NCI-H446 treated with DMSO at 0.1 percent for 48 hours (cell line): ENCODE measurements around the gene CD24.
"Not testable (repeated sequence)": the region's sequence is repeated elsewhere in the genome, so short reads cannot be mapped to it uniquely, and the experiment has no call there.

Experiments
- DNase-seq: peaks from one replicate; lab custom pipeline; 2025; lab: John Stamatoyannopoulos, UW

Gene CD24, protein sequence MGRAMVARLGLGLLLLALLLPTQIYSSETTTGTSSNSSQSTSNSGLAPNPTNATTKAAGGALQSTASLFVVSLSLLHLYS

DNA sequence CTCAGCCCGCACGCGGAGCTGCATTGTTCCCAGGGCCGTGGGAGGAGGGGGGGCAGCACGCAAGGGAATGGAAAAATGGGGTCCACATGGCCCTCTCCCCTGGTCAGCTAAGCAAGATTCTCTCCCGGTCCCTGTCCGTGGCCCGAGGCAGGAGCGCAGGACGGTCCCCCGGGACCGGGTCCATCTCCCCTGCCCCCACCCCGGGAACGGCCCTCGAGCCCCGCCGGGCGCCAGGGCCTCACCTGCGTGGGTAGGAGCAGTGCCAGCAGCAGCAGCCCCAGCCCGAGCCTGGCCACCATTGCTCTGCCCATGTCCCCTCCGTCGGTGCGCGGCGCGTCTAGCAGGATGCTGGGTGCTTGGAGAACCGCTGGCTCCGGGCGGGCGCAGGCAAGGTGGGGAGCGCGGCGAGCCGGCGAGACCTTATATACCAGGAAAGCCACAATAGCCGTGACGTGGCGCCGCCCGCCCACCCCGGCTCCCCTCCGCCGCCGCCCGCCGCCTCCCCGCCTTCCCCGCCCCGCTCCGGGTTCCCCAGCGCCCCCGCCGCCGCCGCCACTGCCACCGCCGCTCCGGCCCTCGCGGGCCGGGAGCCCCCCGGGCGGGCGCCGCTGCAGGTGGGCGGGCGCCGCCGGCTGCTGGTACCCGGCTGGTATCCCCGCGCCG, at the start of gene CD24:
Gene CD24 (minus strand): TSS at position 394 of the 663 bp plus-strand sequence. CDS start 83 bp downstream, at position 311.
- no peak for DNase-seq

DNA sequence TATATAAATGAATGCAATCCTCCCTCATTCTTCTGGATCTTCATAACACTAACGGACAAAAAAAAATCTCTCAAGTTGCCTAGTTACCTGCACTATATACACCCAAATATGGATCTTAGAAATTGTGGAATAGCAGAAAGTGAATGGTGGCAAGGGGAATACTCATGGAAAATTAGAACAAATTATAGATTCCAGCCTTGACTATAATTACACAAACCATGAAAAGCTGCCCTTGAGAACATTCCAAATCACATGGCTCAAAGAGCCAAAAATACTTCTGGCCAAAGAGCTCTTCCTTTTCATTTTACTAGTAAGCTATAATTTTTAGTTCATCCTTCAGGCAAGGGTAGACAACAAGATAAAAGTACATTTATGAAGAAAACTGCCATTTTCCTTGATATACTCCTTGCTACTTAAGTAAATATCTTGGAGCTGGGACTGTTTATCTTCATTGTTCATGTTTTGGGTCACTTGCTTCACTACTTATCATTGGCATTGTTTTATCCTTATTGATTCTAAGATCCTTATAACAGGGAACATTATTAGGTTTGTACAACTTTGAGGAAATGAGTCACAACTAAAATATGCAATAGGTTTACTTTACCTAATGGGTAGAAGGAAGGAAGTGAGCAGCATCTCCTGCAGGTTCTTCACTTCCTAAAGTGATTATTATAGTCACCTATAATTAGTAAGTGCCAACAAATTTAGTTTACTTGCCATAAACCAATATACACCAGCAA, 47.1 kb upstream of the CD24 start:
- no peak for DNase-seq

DNA sequence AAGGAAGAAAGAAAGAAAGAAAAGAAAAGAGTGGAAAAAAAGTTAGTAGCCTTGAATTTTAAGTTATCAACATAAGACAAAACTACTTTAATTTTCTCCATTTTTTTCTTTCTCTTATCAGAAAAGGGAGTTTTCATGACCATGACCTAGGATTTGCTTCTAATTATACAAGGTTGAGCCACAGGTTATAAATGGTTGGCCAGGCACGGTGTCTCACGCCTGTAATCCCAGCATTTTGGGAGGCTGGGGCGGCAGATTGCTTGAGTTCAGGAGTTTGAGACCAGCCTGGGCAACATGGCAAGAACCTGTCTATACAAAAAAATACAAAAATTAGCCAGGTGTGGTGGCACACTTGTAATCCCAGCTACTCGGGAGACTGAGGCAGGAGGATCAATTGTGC, 45.7 kb upstream of the CD24 start:
- DNase-seq, result no peak

DNA sequence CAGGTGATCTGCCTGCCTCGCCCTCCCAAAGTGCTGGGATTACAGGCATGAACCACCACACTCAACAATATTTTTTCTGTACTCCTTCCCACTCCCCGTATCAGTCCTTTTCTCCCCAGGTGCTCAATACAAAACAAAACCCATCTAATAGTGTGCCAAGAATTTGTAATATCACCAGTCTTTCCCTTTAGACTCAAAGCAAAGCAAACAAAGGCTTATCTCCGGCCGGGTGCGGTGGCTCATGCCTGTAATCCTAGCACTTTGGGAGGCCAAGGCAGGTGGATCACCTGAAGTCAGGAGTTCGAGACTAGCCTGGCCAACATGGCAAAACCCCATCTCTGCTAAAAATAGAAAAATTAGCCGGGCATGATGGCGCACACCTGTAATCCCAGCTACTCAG, 45.1 kb upstream of the CD24 start:
- DNase-seq, result not testable (repeated sequence)

DNA sequence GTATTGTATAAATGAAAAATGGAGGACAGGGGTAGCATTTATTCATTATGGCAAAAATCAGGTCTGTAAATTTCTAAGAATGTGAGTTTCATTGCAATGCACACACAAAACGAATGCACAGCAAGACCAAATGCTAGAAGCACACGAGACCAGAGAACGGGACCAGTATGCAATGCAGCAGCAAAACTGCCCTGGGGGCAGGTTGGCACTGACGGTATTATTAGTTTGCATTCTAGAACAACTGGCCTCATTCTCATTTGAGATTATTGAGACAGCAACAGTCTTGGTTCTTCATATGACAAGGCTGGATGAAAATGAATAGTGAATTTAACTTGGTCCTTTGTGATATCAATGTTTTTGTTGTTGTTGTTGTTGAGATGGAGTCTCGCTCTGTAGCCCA, 44.5 kb upstream of the CD24 start:
- no peak for DNase-seq

DNA sequence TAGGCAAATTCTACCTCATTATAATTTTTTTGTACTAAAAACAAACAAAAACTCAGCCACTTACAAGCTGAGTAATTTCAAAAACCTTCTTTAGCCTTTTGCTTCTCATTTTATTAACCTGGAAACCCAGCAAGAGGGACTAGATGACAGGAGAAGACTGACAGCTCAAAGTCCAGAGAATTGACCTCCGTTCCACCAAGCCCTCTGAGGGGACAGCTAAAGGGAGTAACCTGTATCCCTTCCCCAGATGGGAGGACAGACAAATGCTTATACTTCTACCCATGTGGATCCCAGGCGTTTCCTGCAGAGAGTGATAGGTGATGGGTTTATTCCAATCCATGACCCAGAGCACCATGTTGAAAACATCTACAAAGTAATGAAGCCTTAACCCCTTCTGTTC, 35.0 kb upstream of the CD24 start:
- no peak for DNase-seq

DNA sequence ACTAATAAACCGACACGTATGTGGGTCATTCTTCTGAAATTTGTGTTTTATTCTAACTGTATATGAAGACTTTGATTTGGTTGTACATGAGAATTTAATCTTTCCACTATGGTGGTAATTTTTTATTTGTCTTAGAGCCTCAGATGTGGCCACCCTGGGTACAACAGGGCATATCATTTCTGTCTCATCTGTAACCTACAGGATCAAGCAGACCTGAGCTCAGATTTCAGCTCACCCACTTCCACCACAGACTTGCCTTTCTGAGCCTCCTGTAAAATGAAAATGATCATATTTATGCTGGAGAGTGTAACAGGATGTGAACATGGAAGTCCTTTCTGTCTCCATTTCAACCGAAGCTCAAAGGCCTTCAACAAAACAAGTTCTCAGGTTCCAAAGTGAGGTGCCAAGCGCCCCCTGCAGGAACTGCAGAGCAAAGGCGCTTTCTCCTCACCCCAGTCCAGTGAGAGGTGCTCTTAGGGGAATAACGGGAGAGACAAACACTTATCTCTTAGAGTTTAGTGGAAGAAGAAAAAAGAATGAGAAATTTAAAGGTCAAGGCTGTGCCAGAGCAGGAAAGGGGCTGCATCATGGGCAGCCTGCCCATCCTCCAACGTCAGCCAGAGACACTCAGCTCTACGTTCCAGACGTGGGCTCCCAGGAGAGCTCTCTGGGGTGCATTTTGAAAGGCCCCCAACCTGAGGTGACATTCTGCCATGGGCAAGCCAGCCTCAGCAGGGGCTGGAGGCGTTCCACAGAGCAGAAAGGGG, 23.0 kb upstream of the CD24 start:
- DNase-seq, result peak; percentile 11

DNA sequence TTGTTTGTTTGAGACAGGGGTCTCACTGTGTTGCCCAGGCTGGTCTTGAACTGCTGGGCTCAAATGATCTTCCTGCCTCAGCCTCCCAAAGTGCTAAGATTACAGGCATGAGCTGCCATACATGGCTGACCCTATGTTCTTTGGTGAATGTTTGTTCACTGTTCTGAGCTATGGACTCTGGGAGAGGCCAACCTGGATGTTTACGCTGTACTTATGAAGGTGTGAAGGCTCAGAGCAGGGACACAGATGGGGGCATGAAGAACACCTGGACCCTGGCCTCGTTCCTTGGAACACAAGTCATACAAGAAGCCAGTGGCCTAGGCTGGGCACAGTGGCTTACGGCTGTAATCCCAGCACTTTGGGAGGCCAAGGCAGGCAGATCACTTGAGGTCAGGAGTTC, 21.1 kb upstream of the CD24 start:
- no peak for DNase-seq

DNA sequence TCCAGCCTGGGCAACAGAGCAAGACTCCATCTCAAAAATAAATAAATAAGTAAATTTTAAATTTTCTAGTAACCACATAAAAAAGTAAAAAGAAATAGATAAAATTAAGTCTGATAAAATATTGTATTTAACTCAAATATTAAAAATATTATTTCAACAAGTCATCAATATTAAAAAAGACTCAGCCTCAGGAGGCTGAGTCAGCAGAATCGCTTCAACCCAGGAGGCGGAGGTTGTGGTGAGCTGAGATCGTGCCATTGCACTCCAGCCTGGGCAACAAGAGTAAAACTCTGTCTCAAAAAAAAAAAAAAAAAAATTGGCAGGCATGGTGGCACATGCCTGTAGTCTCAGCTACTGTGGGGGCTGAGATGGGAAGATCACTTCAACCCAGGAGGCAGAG, 15.2 kb upstream of the CD24 start:
- DNase-seq, result not testable (repeated sequence)

DNA sequence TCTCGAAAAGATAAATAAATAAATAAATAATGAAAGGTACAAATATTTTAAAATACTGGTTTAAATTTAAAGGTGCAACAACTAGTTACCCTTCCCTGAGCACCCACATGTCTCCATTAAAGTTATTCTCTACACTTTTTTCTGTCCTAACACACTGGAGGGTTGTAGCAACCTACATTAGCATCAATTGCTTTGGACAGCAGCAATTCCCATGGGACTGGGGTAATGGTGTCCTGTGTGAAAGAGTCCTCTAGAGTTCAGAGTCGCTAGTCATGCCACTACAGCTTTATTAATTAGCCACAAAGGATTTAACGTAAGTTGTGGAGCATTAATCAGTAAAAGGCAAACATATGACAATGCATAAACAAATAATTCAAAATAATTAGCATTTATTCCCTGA, 14.1 kb upstream of the CD24 start:
- DNase-seq, result no peak

DNA sequence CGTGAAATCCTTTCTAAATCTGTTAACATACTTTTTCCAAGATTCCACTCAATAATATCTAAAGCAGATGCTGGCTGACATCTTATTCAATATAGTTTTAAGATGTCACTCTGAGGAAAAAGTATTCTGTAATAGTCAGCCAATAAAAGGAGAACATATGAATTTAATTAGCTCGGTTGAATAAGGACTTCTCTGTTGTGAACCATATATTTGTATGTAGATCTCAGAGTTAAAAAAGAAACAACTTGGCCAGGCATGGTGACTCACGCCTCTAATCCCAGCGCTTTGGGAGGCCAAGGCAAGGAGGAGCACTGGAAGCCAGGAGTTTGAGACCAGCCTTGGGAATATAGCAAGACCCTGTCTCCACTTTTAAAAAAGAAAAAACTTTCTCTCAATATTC, 7.4 kb upstream of the CD24 start:
- no peak for DNase-seq

DNA sequence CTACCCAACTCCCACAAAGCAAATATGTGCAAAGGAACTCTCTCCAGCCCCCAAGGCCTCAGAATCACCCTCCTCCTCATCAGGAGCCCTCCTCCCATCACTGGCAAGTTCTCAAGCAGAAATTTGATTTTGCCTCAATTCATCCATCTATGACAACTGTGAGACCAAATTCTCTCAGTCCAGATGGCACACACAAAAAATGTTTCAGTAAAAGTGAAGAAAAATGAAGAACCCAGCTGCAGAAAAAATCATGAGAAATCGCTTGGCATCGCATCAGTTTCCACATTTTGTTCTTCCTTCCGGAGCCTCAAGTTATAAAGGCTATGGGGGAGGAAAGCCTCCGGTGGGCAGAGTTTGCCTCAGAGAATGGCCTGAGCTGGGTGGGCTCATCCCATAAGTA, 6.4 kb upstream of the CD24 start:
- no peak for DNase-seq

DNA sequence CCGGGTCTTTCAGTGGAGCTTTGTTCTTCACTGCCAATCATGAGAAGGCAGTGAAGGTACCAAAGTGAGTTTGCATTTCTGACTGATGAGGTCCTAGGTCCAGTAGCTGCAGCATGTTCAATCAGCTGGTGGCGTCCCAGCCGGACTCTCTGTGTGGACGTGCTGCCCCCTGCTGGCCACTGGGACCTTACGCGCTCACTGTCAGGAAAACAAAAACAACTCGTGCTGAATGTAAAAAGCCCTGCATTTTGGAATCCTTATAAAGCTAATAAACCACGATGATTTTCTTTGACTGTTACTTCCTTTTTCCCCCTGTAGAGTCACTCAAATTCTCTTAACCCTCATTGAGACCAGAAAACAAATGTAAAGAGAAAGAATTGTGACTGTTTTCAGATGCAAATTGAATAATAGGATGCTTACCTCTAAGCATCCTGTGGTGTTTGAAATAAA, 4.9 kb upstream of the CD24 start:
- DNase-seq, result peak; percentile 25

DNA sequence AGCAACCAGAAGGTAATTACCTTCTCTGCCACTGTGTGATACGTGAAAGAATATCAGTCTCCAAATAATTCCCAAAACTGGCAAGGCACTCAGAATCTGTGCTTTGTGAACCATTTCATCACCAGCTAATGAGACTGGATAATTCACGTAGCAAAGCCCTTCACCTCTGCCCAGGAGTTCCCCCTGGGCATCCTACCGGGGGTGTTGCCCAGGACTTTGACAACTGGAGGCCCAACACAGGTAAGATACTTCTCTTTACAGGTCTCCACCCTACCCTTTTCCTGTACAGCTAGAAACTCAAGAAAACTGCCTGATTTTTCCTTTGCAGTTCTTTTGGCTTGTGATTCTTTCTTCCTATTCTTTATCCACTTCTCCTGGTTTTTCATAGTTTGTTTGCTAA, 2.7 kb upstream of the CD24 start:
- DNase-seq, result no peak

DNA sequence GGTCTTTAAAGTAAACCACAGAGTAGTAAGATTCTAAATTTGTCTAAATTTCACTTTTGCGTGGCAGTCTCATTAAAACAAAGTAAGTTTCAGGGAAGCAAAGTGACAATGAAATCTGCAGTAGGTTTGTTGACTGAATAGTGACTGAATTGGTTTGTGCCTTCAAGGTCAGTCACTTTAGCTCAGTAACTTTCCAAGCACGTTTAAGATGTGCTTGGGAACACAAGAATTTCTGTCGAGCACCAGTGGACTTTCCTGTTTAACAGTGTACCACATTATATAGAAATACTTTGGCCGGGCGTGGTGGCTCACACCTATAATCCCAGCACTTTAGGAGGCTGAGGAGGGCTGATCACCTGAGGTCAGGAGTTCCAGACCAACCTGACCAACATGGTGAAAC, 1.7 kb upstream of the CD24 start:
- no peak for DNase-seq

DNA sequence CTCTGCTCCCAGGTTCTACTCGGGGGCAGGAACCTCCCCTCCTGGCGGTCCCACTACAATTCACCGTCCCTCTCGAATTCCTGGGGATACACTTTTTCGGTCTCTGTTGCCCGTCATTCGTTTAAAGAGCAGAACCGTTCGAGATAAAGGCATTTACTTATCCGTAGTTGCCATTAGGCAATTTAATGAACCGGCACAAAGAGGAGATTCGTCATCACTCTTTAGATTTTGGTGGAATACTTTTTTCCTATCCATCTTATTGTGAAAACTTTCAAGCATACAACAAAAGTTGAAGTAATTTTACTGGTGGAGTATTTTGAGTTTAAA, 1.2 kb upstream of the CD24 start:
- DNase-seq, result no peak

DNA sequence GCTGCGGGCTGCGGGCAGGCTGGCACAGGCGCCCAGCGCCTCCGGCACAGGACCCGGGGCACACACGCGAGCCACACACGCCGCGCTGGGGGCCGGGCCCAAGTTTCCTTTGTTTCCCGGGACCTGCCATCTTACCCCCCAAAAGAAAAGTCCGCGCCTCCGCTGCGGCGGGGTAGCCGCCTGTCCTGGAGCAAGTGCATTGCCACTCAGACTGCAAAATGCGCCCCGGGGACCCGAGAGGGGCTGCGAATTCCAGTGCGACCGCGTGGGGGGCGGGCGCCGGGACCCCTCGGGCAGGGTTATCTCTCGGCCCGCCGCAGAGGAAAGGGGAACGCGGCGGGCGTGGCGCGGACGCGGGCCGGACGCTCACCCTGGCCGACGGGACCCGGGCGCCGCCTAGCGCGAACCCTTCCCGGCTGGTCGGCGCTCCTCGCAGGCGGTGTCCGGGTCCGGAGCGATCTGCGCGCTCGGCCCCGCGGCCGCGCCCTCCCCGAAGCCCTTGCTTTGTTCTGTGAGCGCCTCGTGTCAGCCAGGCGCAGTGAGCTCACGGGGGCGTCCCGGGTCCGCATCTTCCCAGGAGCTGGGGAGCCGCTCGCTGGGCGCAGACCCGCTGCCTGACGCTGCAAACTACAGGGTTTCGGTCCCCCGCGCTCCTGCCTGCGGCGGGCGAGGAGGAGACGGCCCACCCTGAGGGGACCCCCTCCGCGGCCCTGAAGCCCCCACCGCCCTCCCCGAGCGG, 639 bp upstream of the CD24 start:
- no peak for DNase-seq

DNA sequence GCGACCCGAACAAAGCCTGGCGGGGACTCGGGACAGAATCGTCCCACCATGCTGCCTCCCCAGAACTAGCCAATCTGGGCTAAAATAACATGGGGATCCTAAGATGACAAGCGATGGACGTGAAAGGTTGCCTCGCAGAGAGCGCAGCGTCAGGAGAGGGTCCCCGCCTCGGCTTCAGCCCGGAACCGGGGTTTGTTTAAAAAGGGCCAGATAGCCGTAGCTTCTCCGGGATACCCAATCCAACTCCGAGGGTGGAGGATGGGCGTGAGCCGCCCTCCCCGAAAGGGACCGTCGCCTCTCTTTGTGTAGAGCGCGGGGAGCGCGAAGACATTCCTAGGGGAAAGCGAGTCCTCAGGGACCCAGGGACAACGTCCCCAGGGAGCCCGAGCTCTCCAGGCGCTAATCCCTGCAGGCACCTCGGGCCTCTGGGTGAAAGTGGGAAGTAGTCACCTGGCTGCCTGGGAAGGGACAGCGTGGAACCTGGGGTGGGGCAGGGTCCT, 643 bp downstream of the CD24 start:
- no peak for DNase-seq

DNA sequence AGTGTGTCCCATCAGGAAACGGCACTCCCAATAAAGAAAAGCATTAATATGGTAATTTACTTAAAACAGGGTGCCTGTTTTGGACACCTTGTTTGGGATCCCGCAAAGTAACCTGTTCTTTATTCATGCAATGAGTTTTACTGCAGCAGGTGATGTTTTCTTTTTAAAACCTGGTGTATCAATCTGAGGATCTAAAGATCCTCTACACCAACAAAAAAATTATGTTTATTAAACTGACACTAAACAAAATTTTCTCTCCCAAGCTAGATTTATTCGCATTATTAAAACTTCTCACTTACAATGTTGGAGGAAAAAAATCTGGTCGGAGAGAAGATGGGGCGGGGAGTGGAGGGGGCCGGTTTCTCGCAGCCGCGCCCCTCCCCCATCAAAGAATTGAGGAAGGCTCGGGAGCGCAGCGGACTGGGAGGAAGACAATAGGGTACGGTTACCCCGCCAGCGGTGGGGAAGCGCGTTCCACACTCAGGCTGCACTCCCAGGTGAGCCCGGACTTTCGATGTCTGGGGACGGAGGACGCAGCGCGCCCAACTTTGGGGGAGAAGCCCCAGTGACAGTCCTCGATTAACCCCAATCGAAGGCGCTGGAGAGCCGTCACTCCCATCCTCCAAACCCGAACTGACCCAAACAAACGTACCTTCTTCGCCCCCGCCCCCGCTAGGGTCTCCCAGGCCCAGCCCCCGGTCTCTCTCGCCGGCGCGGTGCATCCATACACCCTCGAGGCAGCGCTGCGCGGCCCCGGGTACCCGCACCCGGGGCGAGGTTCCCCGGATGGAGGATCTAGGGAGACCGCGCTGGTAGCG, 1.3 kb downstream of the CD24 start:
- no peak for DNase-seq

DNA sequence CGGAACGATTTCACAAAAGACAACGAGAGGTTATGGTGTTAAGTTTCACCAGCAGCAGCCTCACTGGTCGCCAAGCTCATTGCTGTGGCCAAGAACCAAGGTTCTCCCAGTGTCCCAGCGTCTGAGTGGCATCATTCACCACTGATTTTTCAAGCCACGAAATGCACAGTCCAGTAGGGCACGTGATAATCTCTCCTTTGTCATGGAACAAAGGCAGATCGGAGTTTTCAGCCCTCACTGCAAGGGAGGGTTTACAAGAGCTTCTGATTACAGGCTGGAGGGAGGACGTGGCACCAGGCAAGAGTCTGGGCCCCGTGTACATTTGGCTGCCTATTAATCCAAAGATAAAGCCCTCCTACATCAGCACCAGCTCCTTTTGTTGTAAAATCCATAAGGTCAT, 2.0 kb downstream of the CD24 start:
- DNase-seq, result no peak

DNA sequence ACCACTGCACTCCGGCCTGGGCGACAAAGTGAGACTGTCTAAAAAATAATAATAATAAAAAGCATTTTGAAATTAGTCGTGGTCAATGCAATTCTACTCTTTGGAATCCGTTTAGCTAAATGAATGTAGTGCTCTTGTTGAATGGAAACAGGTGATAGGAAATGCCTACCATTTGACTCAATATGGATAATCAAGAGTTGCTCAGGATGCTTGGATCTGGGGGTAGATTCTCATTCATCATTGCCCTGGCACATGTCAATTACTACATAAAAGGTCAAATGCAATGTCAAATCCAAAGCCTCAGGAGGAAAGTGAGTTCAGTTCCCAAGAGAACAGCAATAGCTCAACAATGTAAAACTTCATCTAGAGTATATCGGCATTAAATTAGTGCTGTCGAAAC, 3.8 kb downstream of the CD24 start:
- DNase-seq, result not testable (repeated sequence)
